CD4-positive, alpha-beta T cell treated with Interleukin-2 at 100 ng/mL for 4 hours (primary cell): ENCODE data around the gene RFX2.

Experiments used
- DNase-seq: peaks from one replicate; pipeline ENCODE4 v3.0.0-alpha.2; 2020; ENCODE audit warnings: low spot score

RFX2 gene

DNA sequence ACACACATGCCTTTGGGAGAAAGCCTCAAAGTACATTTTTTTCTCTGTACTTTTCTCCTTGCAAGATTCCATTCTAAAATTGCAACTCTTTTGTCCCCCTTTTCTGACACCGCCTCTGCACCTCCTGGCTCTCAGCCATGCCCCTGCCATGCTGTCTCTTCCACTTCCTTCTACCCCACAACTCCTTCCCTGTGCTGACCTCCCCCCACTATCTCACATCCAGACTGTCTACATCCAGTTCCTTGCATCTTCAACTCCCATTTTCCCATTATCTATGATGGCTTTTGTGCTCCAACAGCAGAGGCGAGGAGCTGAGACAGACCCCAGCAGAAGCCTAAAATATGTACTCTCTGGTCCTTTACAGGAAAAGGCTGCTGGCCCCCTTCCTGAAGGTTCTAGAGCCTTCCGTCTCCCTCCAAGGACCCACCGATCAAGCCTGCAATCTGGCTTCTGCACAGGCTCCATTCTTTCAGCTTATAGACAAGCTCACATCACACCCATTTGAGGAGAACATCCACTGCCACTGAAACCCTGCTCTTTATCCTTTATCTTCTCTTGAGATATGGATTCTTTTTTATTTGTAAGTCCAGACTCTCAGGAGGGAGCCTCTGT lies 50.2 kb downstream of the RFX2 start:
- DNase-seq: no peak

- DNase-seq: no peak
These were observed 50.8 kb downstream of the RFX2 start for GRCh38 chr19:6059396-6059947.

GRCh38 chr19:6058518-6059201 lies 51.6 kb downstream of the RFX2 start:
- no peak for DNase-seq

- DNase-seq: no peak
These were observed 52.4 kb downstream of the RFX2 start for GRCh38 chr19:6057651-6058517.

DNA sequence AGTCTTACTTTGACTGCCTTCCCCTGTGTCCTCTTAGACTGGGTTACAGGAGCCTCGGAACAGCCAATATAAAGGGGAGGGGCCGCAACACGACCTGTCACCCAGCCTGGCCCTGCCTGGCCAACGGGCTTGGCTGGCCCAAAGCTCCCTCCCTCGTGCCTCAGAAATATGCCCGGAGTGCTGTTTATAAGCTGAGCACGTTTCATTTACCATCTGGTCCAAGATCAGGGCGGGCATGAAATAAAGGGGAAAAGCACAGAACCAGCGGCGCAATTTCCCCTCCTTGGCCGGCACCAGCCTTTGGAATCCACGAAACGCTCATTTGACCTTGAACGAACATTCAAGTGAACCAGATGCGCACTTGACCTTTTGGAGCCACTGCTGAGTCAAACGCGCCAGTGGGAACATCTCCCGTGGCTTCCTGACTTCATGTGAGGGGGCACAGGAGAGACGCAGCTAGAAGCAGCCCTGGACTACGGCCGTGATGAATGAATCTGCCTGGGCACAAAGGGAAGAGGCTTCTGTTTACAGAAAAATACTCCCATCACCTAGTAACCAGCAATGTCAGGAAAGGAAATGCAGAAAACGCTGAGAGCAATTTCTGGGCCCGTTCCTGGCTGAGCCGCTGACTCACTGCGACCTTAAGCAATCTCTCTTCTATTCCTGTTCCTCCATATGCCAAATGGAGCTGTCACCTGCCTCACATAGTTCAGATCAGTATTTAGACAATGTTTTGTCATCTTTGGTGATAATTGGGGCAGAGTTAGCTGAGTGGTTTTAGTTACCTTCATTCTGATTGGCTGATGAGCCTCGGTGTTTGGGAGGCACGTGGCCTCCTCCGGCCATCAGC lies 53.3 kb downstream of the RFX2 start:
- DNase-seq: peak; percentile 62

GRCh38 chr19:6056282-6056741 lies 54.0 kb downstream of the RFX2 start:
- DNase-seq: no peak

- no peak for DNase-seq
These were observed 55.1 kb downstream of the RFX2 start for GRCh38 chr19:6055013-6055795.

DNA sequence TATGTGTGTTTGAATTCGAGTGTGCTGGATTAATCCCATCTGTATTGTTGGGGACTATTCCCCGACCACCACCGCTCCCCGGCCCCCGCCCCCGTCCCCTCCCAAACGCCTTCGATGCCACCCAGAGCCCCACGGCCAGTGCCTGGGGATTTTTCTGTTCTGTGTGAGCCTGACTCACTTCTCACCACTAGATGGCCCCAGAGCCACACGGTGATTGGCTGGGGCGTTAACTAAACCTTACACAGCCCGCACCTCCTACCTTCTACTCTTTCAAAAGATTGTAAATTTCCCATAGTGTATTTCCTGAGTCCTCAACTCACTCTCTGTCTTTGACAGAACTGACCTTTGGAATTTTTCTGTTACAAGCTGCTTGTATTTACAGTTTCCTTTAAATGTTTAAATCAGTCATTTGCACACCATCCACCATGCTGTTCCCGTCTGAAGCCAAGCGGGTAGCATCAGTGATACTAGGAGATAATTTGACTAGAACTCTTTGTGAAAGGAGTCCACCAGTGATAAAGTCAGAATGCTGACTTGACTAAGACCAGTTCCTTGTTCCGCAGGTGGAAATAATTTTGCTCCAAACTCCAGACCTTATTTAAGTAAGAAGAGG lies 61.4 kb downstream of the RFX2 start:
- DNase-seq: peak; percentile 81

- no peak for DNase-seq
These were observed 62.0 kb downstream of the RFX2 start for GRCh38 chr19:6048348-6048747.

GRCh38 chr19:6047741-6048251 lies 62.5 kb downstream of the RFX2 start:
- no peak for DNase-seq

- DNase-seq: no peak
These were observed 63.0 kb downstream of the RFX2 start for GRCh38 chr19:6047256-6047655.

DNA sequence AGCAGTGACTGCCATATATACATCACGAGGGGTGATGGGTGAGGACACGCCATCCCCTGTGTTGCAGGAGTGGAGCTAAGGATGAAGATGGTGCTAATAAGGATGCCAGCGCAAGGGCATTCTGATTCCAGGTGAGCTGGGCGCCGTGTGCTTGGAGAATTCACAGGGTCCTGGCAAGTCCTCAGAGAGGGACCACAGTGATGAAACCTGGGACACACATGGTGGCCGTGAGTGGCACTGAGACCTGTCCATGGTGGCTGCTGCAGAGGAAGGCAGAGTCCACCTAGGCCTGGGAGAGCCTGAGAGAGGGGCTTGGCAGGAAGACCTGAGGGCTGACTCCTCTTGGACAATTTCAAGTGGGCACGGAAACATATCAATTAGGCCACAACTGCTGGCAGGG lies 65.2 kb downstream of the RFX2 start:
- DNase-seq: no peak

DNA sequence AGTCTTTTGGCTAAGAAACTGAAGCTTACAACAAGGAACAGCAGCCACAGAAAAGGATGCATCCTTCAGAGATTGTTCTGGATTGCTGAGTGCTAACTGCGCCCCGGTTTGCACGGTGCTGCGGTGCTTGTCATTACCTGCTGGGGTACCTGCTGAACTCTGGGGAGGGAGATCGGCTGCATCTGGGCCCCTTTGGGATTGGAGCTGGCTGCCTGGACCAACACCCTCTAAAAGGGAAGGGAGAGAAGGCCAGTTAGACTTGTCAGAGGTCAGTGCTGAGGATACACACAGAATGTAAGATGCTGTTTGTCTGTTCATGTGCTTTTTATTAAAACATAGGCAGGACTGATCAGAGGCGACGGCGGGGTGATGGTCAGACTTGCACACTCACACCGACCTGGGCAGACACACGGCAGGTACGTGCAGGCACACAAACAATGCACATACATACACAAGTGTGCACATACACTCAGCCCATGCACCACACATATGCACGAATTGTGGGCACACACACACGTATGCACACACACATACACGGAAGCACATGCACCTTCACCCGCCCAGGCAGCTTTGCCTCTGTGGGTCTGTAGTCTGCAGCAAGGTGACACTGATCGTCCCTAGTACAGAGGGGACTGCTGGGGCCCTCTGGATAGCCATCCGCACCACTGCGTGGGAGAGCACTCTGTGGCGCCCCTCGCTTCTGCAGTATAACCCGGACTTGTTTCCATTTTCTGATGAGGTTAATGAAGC lies 66.1 kb downstream of the RFX2 start:
- DNase-seq: no peak

DNA sequence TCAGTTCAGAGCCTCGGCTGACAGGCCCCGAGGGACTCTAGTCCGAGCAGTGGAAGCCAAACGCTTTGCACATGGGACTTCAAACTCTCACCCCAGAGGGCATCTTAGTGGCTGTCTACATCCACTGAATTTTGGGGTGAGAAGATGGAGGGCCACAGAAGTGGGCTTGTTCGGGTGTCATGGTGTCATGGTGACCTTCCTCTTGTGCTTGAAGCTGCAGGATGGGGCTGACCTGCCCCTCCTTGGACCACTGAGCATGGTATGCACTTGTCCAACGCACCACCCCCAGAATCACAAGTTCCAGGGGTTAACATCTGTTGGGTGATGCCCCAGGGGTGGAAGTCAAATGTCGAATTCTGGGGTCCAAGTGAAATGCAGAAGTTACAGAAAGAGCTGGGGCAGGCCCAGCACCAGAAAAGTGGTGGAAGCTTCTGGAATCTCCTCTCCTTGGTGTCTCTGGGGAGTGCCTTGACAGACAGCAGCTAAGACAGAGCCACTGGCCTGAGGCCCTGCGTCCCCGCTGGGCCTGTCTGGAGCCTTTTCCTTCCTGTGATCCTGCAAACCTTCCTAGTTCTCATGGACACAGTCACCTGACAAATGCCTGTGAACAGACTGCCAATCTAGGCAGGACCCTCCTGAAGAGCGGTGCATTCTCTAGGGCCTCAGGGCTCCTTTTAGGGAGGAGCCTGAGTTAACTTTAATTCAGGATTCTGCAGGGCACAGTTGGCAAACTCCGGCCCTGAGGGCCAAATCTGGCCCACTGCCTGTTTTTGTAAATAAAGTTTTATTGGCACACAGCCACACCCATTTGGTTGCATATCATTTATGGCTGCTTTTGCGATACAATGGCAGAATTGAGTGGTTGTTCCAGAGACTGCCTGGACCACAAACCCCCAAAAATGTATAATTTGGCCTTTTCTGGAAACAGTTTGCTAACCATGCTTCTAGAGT lies 67.2 kb downstream of the RFX2 start:
- DNase-seq: no peak

DNA sequence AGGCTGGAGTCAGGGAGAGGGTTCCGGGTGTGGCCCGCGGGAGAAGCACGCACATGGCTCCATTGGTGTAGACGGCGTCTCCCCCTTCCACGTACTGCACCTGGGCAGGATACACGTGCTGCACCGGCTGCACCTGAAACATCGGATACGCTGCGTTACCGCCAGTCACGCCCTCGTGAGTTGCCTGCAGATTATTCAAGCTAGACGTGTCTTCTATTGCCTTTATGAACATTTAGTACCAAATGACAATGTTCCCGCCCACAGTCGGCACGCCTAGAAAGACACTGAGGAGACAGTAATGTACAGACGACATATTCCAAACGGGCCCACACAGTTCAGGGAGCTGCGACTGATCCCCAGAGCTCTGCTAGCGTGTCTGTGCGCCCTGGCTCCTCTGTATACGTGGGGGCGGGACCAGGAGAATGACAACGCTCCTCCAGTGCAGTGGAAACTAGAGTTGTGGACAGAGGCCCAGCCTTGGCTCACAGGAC lies 68.3 kb downstream of the RFX2 start:
- DNase-seq: no peak

GRCh38 chr19:6041071-6041470 lies 69.2 kb downstream of the RFX2 start:
- no peak for DNase-seq

- DNase-seq: no peak
These were observed 70.6 kb downstream of the RFX2 start for GRCh38 chr19:6039566-6040225.
